ENCODE measurements around the gene CERS6.
A peak's percentile ranks its signal among the peaks of the same experiment; 100 is the strongest.

Gene CERS6

GRCh38 chr2:168635065-168635577 is 179.0 kb downstream of the CERS6 start:
- Histone ChIP-seq H3K4me1 (ENCODE audit: control insufficient read depth in 1 of 2, insufficient read depth in 2 of 2, low read length in 2 of 2) (peaks cover 14 to 28% of the 10 kb centered on the region in 2 donors), H3K27ac (ENCODE audit: low read length) (peak overlapping the region; percentile 54), H3K36me3 (ENCODE audit: control insufficient read depth in 1 of 2, insufficient read depth in 2 of 2, low read length in 2 of 2) (no peaks in the 10 kb centered on the region), H3K4me3 (ENCODE audit: low read depth in 1 of 2, low read length in 2 of 2) (no peak overlapping the region), H3K27me3 (ENCODE audit: low read depth, low read length) (no peaks in the 10 kb centered on the region), H3K9me3 (ENCODE audit: control insufficient read depth in 1 of 2, low read length in 2 of 2) (no peaks in the 10 kb centered on the region)

GRCh38 chr2:168639018-168639417 is 182.9 kb downstream of the CERS6 start:
- peaks cover 17 to 23% of the 10 kb centered on the region in 2 donors for H3K4me1 ChIP-seq (ENCODE audit: control insufficient read depth in 1 of 2, insufficient read depth in 2 of 2, low read length in 2 of 2)
- no peaks in the 10 kb centered on the region for H3K36me3 ChIP-seq (ENCODE audit: control insufficient read depth in 1 of 2, insufficient read depth in 2 of 2, low read length in 2 of 2)
- H3K27me3 ChIP-seq (ENCODE audit: low read depth, low read length), result no peaks in the 10 kb centered on the region
- H3K9me3 ChIP-seq (ENCODE audit: control insufficient read depth in 1 of 2, low read length in 2 of 2), result no peaks in the 10 kb centered on the region
- no peak overlapping the region for H3K4me3 ChIP-seq (ENCODE audit: low read depth in 1 of 2, low read length in 2 of 2)
- H3K27ac ChIP-seq (ENCODE audit: low read length), result peak overlapping the region; percentile 75

GRCh38 chr2:168639441-168639898 is 183.4 kb downstream of the CERS6 start:
- Histone ChIP-seq H3K4me3 (ENCODE audit: low read depth in 1 of 2, low read length in 2 of 2) (no peak overlapping the region), H3K27ac (ENCODE audit: low read length) (peak overlapping the region; percentile 75), H3K9me3 (ENCODE audit: control insufficient read depth in 1 of 2, low read length in 2 of 2) (no peaks in the 10 kb centered on the region), H3K27me3 (ENCODE audit: low read depth, low read length) (no peaks in the 10 kb centered on the region), H3K4me1 (ENCODE audit: control insufficient read depth in 1 of 2, insufficient read depth in 2 of 2, low read length in 2 of 2) (peaks cover 17 to 19% of the 10 kb centered on the region in 2 donors), H3K36me3 (ENCODE audit: control insufficient read depth in 1 of 2, insufficient read depth in 2 of 2, low read length in 2 of 2) (no peaks in the 10 kb centered on the region)

GRCh38 chr2:168640039-168640438 is 184.0 kb downstream of the CERS6 start:
- Histone ChIP-seq H3K27me3 (ENCODE audit: low read depth, low read length) (no peaks in the 10 kb centered on the region), H3K4me3 (ENCODE audit: low read depth in 1 of 2, low read length in 2 of 2) (no peak overlapping the region), H3K9me3 (ENCODE audit: control insufficient read depth in 1 of 2, low read length in 2 of 2) (no peaks in the 10 kb centered on the region), H3K4me1 (ENCODE audit: control insufficient read depth in 1 of 2, insufficient read depth in 2 of 2, low read length in 2 of 2) (peaks cover 15 to 17% of the 10 kb centered on the region in 2 donors), H3K27ac (ENCODE audit: low read length) (peak overlapping the region; percentile 75), H3K36me3 (ENCODE audit: control insufficient read depth in 1 of 2, insufficient read depth in 2 of 2, low read length in 2 of 2) (no peaks in the 10 kb centered on the region)

- Histone ChIP-seq H3K9me3 (ENCODE audit: control insufficient read depth in 1 of 2, low read length in 2 of 2) (no peaks in the 10 kb centered on the region), H3K27me3 (ENCODE audit: low read depth, low read length) (no peaks in the 10 kb centered on the region), H3K36me3 (ENCODE audit: control insufficient read depth in 1 of 2, insufficient read depth in 2 of 2, low read length in 2 of 2) (no peaks in the 10 kb centered on the region), H3K4me1 (ENCODE audit: control insufficient read depth in 1 of 2, insufficient read depth in 2 of 2, low read length in 2 of 2) (peaks cover 1 to 17% of the 10 kb centered on the region in 2 donors), H3K4me3 (ENCODE audit: low read depth in 1 of 2, low read length in 2 of 2) (no peak overlapping the region), H3K27ac (ENCODE audit: low read length) (no peak overlapping the region)
Observed at GRCh38 chr2:168641636-168642035, 185.6 kb downstream of the CERS6 start.

GRCh38 chr2:168642873-168643272 is 186.8 kb downstream of the CERS6 start:
- Histone ChIP-seq H3K4me3 (ENCODE audit: low read depth in 1 of 2, low read length in 2 of 2) (no peak overlapping the region), H3K9me3 (ENCODE audit: control insufficient read depth in 1 of 2, low read length in 2 of 2) (no peaks in the 10 kb centered on the region), H3K27ac (ENCODE audit: low read length) (no peak overlapping the region), H3K4me1 (ENCODE audit: control insufficient read depth in 1 of 2, insufficient read depth in 2 of 2, low read length in 2 of 2) (peaks cover 0 to 17% of the 10 kb centered on the region in 2 donors), H3K27me3 (ENCODE audit: low read depth, low read length) (no peaks in the 10 kb centered on the region), H3K36me3 (ENCODE audit: control insufficient read depth in 1 of 2, insufficient read depth in 2 of 2, low read length in 2 of 2) (no peaks in the 10 kb centered on the region)

- no peaks in the 10 kb centered on the region for H3K9me3 ChIP-seq (ENCODE audit: control insufficient read depth in 1 of 2, low read length in 2 of 2)
- H3K4me3 ChIP-seq (ENCODE audit: low read depth in 1 of 2, low read length in 2 of 2), result no peak overlapping the region
- no peaks in the 10 kb centered on the region for H3K36me3 ChIP-seq (ENCODE audit: control insufficient read depth in 1 of 2, insufficient read depth in 2 of 2, low read length in 2 of 2)
- no peaks in the 10 kb centered on the region for H3K27me3 ChIP-seq (ENCODE audit: low read depth, low read length)
- no peak overlapping the region for H3K27ac ChIP-seq (ENCODE audit: low read length)
- H3K4me1 ChIP-seq (ENCODE audit: control insufficient read depth in 1 of 2, insufficient read depth in 2 of 2, low read length in 2 of 2), result peaks cover 0 to 12% of the 10 kb centered on the region in 2 donors
Observed at GRCh38 chr2:168643979-168644378, 187.9 kb downstream of the CERS6 start.

- H3K4me1 ChIP-seq (ENCODE audit: control insufficient read depth in 1 of 2, insufficient read depth in 2 of 2, low read length in 2 of 2), result peaks cover 0 to 4% of the 10 kb centered on the region in 2 donors
- no peaks in the 10 kb centered on the region for H3K36me3 ChIP-seq (ENCODE audit: control insufficient read depth in 1 of 2, insufficient read depth in 2 of 2, low read length in 2 of 2)
- no peak overlapping the region for H3K4me3 ChIP-seq (ENCODE audit: low read depth in 1 of 2, low read length in 2 of 2)
- H3K27ac ChIP-seq (ENCODE audit: low read length), result no peak overlapping the region
- no peaks in the 10 kb centered on the region for H3K27me3 ChIP-seq (ENCODE audit: low read depth, low read length)
- no peaks in the 10 kb centered on the region for H3K9me3 ChIP-seq (ENCODE audit: control insufficient read depth in 1 of 2, low read length in 2 of 2)
Observed at GRCh38 chr2:168645696-168646338, 189.7 kb downstream of the CERS6 start.

GRCh38 chr2:168649105-168649504 is 193.0 kb downstream of the CERS6 start:
- peaks cover 0 to 11% of the 10 kb centered on the region in 2 donors for H3K4me1 ChIP-seq (ENCODE audit: control insufficient read depth in 1 of 2, insufficient read depth in 2 of 2, low read length in 2 of 2)
- no peak overlapping the region for H3K27ac ChIP-seq (ENCODE audit: low read length)
- no peaks in the 10 kb centered on the region for H3K36me3 ChIP-seq (ENCODE audit: control insufficient read depth in 1 of 2, insufficient read depth in 2 of 2, low read length in 2 of 2)
- no peaks in the 10 kb centered on the region for H3K9me3 ChIP-seq (ENCODE audit: control insufficient read depth in 1 of 2, low read length in 2 of 2)
- H3K27me3 ChIP-seq (ENCODE audit: low read depth, low read length), result no peaks in the 10 kb centered on the region
- no peak overlapping the region for H3K4me3 ChIP-seq (ENCODE audit: low read depth in 1 of 2, low read length in 2 of 2)

- no peak overlapping the region for H3K27ac ChIP-seq (ENCODE audit: low read length)
- H3K9me3 ChIP-seq (ENCODE audit: control insufficient read depth in 1 of 2, low read length in 2 of 2), result no peaks in the 10 kb centered on the region
- peaks cover 0 to 11% of the 10 kb centered on the region in 2 donors for H3K4me1 ChIP-seq (ENCODE audit: control insufficient read depth in 1 of 2, insufficient read depth in 2 of 2, low read length in 2 of 2)
- H3K36me3 ChIP-seq (ENCODE audit: control insufficient read depth in 1 of 2, insufficient read depth in 2 of 2, low read length in 2 of 2), result no peaks in the 10 kb centered on the region
- H3K27me3 ChIP-seq (ENCODE audit: low read depth, low read length), result no peaks in the 10 kb centered on the region
- no peak overlapping the region for H3K4me3 ChIP-seq (ENCODE audit: low read depth in 1 of 2, low read length in 2 of 2)
Observed at GRCh38 chr2:168649562-168649961, 193.5 kb downstream of the CERS6 start.

GRCh38 chr2:168650139-168650538 is 194.1 kb downstream of the CERS6 start:
- H3K27ac ChIP-seq (ENCODE audit: low read length), result no peak overlapping the region
- no peaks in the 10 kb centered on the region for H3K36me3 ChIP-seq (ENCODE audit: control insufficient read depth in 1 of 2, insufficient read depth in 2 of 2, low read length in 2 of 2)
- H3K4me3 ChIP-seq (ENCODE audit: low read depth in 1 of 2, low read length in 2 of 2), result no peak overlapping the region
- H3K27me3 ChIP-seq (ENCODE audit: low read depth, low read length), result no peaks in the 10 kb centered on the region
- H3K4me1 ChIP-seq (ENCODE audit: control insufficient read depth in 1 of 2, insufficient read depth in 2 of 2, low read length in 2 of 2), result peaks cover 0 to 11% of the 10 kb centered on the region in 2 donors
- no peaks in the 10 kb centered on the region for H3K9me3 ChIP-seq (ENCODE audit: control insufficient read depth in 1 of 2, low read length in 2 of 2)

GRCh38 chr2:168650781-168651180 is 194.7 kb downstream of the CERS6 start:
- no peaks in the 10 kb centered on the region for H3K9me3 ChIP-seq (ENCODE audit: control insufficient read depth in 1 of 2, low read length in 2 of 2)
- peaks cover 0 to 11% of the 10 kb centered on the region in 2 donors for H3K4me1 ChIP-seq (ENCODE audit: control insufficient read depth in 1 of 2, insufficient read depth in 2 of 2, low read length in 2 of 2)
- H3K27ac ChIP-seq (ENCODE audit: low read length), result no peak overlapping the region
- H3K27me3 ChIP-seq (ENCODE audit: low read depth, low read length), result no peaks in the 10 kb centered on the region
- no peaks in the 10 kb centered on the region for H3K36me3 ChIP-seq (ENCODE audit: control insufficient read depth in 1 of 2, insufficient read depth in 2 of 2, low read length in 2 of 2)
- H3K4me3 ChIP-seq (ENCODE audit: low read depth in 1 of 2, low read length in 2 of 2), result no peak overlapping the region

Measured in muscle layer of duodenum (tissue), 2 donors.